GM12878 (cell line): ENCODE measurements around the gene MAOA.

Experiments used
- EZH2 ChIP-seq: IDR thresholded peaks from 2 replicates; pipeline ENCODE4 v1.6.1; 2012; ENCODE audit warnings: low read depth, mild to moderate bottlenecking, control low read depth, inconsistent platforms, low read length, borderline replicate concordance; ENCODE audit not compliant: control insufficient read depth
- MXI1 ChIP-seq: fragments of 150-350 bp; IDR thresholded peaks from 2 replicates; pipeline ENCODE4 v1.6.1; 2011; ENCODE audit warnings: low read depth, mild to moderate bottlenecking, inconsistent platforms, low read length, improper control_type of control experiment

DNA sequence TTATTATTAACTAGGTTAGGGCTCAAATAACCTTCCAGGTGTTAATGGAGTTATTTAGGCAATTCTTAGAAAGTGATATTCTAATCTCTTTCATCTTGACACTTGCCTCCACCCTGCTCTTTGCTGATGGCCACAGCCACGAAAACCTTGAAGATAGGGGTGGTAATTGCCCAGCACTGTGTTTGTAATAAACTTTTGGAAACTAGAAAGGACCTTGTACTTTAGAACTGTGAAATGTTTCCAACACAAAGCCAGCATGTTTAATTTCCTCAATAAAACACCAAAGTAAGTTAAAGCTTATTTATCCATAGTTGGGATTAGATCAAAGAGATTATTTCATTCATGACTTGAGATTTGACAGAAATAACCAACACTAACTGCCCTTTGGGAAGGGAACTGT is 78.3 kb downstream of the MAOA start:
- TF ChIP-seq MXI1 (no peak), EZH2 (no peak)
